ENCODE results near the gene MRPL2.

Gene MRPL2

GRCh38 chr6:43013843-43014433 lies 45.3 kb downstream of the MRPL2 start, which contains the start of the genes KLHDC3 and MEA1:
TSS of gene KLHDC3 (plus strand) at chr6:43014249. CDS start at chr6:43017193, 2,944 bp downstream.
TSS of gene MEA1 (minus strand) at chr6:43013946. CDS start at chr6:43013813, 133 bp downstream.
- peak; percentile 99 to 100 for DNase-seq
- H3K4me1 ChIP-seq, result peaks cover 0 to 49% (median 41%) of the 10 kb centered on the region in 4 donors
- H3K27me3 ChIP-seq, result no peaks in the 10 kb centered on the region
- H3K36me3 ChIP-seq, result peaks cover 33 to 53% (median 47%) of the 10 kb centered on the region in 3 donors
- peak within 1 kb of the TSS; percentile 71 to 83 for H3K4me3 ChIP-seq
- no peaks in the 10 kb centered on the region for H3K9me3 ChIP-seq
- no peak for TF ChIP-seq CTCF (IDR thresholded peaks at IDR 0.05)
- intact Hi-C loops (cut with DNase I; ENCODE audit: low total_unique reads), result loop anchor here (5.0 kb wide), 3 partner anchors 38 to 108 kb away; partner anchors contain the start of genes CNPY3 and CUL7
- peak within 1 kb of the TSS; percentile 86 to 89 for H3K27ac ChIP-seq

GRCh38 chr6:43013097-43013842 lies 46.0 kb downstream of the MRPL2 start:
- H3K27me3 ChIP-seq, result no peaks in the 10 kb centered on the region
- DNase-seq, result no peak
- H3K27ac ChIP-seq, result peak overlapping the region; percentile 84 to 89
- peaks cover 35 to 53% (median 47%) of the 10 kb centered on the region in 3 donors for H3K36me3 ChIP-seq
- peaks cover 0 to 49% (median 41%) of the 10 kb centered on the region in 4 donors for H3K4me1 ChIP-seq
- intact Hi-C loops (cut with DNase I; ENCODE audit: low total_unique reads), result loop anchor here (5.0 kb wide), 3 partner anchors 39 to 109 kb away; partner anchors contain the start of genes CNPY3 and CUL7
- no peaks in the 10 kb centered on the region for H3K9me3 ChIP-seq
- peak overlapping the region; percentile 71 to 83 for H3K4me3 ChIP-seq
- no peak for TF ChIP-seq CTCF (IDR thresholded peaks at IDR 0.05)

- Histone ChIP-seq H3K36me3 (peaks cover 44 to 53% (median 47%) of the 10 kb centered on the region in 3 donors), H3K27ac (peak overlapping the region in 1 of 2 donors; percentile 89), H3K4me3 (no peak overlapping the region), H3K9me3 (no peaks in the 10 kb centered on the region), H3K27me3 (no peaks in the 10 kb centered on the region), H3K4me1 (peaks cover 0 to 44% (median 39%) of the 10 kb centered on the region in 4 donors)
- no peak for TF ChIP-seq CTCF (IDR thresholded peaks at IDR 0.05)
- intact Hi-C loops (cut with DNase I; ENCODE audit: low total_unique reads), result loop anchor here (5.0 kb wide), 3 partner anchors 40 to 110 kb away; partner anchors contain the start of genes CNPY3 and CUL7
- DNase-seq, result no peak
Measured at GRCh38 chr6:43012364-43012763, 46.9 kb downstream of the MRPL2 start.

GRCh38 chr6:43011207-43011606 lies 48.0 kb downstream of the MRPL2 start:
- Histone ChIP-seq H3K36me3 (peaks cover 55 to 61% (median 58%) of the 10 kb centered on the region in 3 donors), H3K4me1 (peaks cover 0 to 32% (median 27%) of the 10 kb centered on the region in 4 donors), H3K27ac (no peak overlapping the region), H3K4me3 (no peak overlapping the region), H3K27me3 (no peaks in the 10 kb centered on the region), H3K9me3 (no peaks in the 10 kb centered on the region)
- intact Hi-C loops (cut with DNase I; ENCODE audit: low total_unique reads), result loop anchor here (5.0 kb wide), 3 partner anchors 41 to 111 kb away; partner anchors contain the start of genes CNPY3 and CUL7
- TF ChIP-seq CTCF (IDR thresholded peaks at IDR 0.05), result no peak
- DNase-seq, result no peak

GRCh38 chr6:43009124-43009523 lies 50.1 kb downstream of the MRPL2 start:
- Histone ChIP-seq H3K36me3 (peaks cover 60 to 65% (median 62%) of the 10 kb centered on the region in 3 donors), H3K9me3 (no peaks in the 10 kb centered on the region), H3K27me3 (no peaks in the 10 kb centered on the region), H3K27ac (no peak overlapping the region), H3K4me3 (no peak overlapping the region), H3K4me1 (peaks cover 0 to 15% (median 13%) of the 10 kb centered on the region in 4 donors)
- intact Hi-C loops (cut with DNase I; ENCODE audit: low total_unique reads), result no loop called here
- no peak for DNase-seq
- peak in 1 of 2 experiments; percentile 11 for TF ChIP-seq CTCF (IDR thresholded peaks at IDR 0.05)
